NT2/D1 (cell line): ENCODE measurements around the gene SASS6.

Source experiments
- DNase-seq: peaks from one replicate; pipeline ENCODE4 v3.0.0-alpha.2; 2011; ENCODE audit warnings: low read depth, low spot score
- H3K27me3 ChIP-seq: 2 replicates; pipeline ENCODE4 v1.6.0; 2011; ENCODE audit warnings: mild to moderate bottlenecking; ENCODE audit not compliant: insufficient read length, insufficient read depth
- H3K36me3 ChIP-seq: 2 replicates; pipeline ENCODE4 v1.6.1; 2011; ENCODE audit warnings: mild to moderate bottlenecking, low read length, mixed read lengths; ENCODE audit not compliant: insufficient read depth, insufficient read length
- H3K4me1 ChIP-seq: 2 replicates; pipeline ENCODE4 v1.5.1; 2011; ENCODE audit not compliant: insufficient read depth, insufficient read length
- H3K4me3 ChIP-seq: 2 replicates; pipeline ENCODE4 v1.5.1; 2011; ENCODE audit warnings: low read depth; ENCODE audit not compliant: insufficient read length
- H3K9ac ChIP-seq: 2 replicates; pipeline ENCODE4 v1.6.0; 2011; ENCODE audit warnings: low read depth; ENCODE audit not compliant: insufficient read length
- H3K9me3 ChIP-seq: 2 replicates; pipeline ENCODE4 v1.5.1; 2011; ENCODE audit warnings: mild to moderate bottlenecking, low read length; ENCODE audit not compliant: insufficient read depth
- SUZ12 ChIP-seq: IDR thresholded peaks from 2 replicates; pipeline ENCODE4 v1.6.1; 2011; ENCODE audit not compliant: insufficient read length, insufficient read depth; ENCODE audit errors: extremely low read depth
- YY1 ChIP-seq: IDR thresholded peaks from 2 replicates; pipeline ENCODE4 v1.6.1; 2011; ENCODE audit not compliant: insufficient read length, insufficient read depth
- ZNF274 ChIP-seq: IDR thresholded peaks from 2 replicates; pipeline ENCODE4 v1.6.1; 2011; ENCODE audit warnings: mild to moderate bottlenecking, low read depth, low read length

The SASS6 gene

DNA sequence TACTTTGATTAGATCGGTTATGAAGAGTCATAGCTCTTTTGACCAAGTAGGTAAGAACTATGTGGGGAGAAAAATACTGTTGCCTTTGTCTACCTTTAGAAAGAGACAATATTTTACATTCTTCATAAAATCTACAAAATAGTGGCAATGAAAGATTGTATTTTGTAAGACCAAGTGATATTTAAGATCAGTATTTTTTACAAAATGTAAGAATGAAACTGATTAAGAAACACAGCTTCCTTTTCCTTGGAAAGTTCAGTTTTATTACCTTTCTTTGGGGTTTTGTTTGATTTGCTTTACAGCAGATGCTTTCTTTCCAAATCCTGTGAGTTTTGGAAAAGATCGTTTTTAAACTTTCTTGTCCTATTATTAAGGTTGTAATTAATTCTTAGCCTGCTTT, 93.1 kb downstream of the SASS6 start:
- H3K4me1 ChIP-seq, result no peaks in the 10 kb centered on the region
- H3K4me3 ChIP-seq, result no peak overlapping the region
- H3K9ac ChIP-seq, result peak overlapping the region; percentile 47
- peaks cover 15% of the 10 kb centered on the region for H3K36me3 ChIP-seq
- H3K27me3 ChIP-seq, result no peaks in the 10 kb centered on the region
- TF ChIP-seq ZNF274 (no peak), SUZ12 (no peak), YY1 (no peak)
- DNase-seq, result no peak
- peaks cover 8% of the 10 kb centered on the region for H3K9me3 ChIP-seq

DNA sequence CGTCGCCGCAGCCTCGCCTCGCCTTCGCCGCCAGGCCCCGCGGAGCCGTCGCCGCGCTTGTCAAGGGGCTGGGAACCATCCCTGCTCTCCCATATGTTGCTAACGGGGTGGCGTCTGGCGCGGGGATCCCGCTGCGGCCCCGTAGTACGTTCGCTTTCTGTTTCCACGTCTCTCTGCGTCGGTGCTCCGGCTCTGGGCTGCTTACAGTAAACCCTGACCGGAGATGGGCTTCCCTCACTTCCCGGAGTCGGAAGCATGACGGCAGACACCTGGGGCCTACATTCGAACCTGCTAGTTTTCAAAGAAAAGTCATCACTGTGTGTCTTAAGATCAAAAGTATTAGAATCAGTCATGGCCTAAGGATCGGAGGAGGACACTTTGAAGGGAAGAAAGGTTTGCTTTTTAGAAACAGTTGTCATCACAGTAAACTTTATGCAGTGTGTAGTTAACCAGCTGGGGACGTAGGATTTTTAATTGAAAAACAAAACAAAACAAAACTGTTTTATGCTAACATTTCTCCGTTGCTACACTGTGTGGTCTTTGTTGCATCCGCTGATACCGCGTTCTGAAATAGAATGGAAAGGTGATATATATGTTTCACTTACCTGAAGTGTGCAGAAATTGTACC, 94.0 kb downstream of the SASS6 start:
- no peaks in the 10 kb centered on the region for H3K4me1 ChIP-seq
- H3K36me3 ChIP-seq, result peaks cover 15% of the 10 kb centered on the region
- TF ChIP-seq ZNF274, result no peak
- TF ChIP-seq SUZ12, result no peak
- no peak for TF ChIP-seq YY1
- peak overlapping the region; percentile 87 for H3K4me3 ChIP-seq
- no peak for DNase-seq
- peaks cover 5% of the 10 kb centered on the region for H3K9me3 ChIP-seq
- no peaks in the 10 kb centered on the region for H3K27me3 ChIP-seq
- H3K9ac ChIP-seq, result peak overlapping the region; percentile 97

DNA sequence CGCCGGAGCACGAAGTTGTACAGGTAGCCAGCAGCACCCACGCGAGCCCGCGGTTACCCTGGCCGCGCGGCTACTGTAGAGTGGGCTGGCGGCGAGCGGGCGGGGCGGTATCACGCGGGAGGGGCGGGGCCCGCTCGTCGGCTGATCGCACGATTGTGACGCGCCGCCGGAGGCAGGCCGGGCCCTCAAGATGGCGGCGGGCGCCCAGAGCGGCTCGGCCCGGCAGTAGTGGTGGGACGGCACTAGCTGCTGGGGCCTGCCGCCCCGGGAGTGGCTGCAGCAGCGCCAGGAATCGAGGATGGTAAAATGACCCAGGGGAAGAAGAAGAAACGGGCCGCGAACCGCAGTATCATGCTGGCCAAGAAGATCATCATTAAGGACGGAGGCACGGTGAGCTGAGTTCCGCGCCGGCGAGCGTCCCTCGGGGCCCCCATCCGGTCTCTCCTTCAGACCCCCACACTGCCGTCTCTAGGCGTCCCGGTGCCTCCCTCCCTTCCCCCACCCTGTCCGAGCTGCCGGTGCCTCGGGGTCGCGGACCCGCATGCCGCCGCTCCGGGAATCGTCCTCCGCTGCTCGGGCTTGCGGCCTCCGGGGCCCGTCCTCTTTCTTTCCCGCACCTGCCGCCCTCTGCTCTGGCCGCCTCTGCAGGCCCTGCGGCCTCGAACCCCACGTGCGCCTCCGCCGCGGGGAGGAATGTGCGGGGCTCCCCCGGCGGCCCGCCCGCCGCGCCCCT, 94.6 kb downstream of the SASS6 start:
- no peaks in the 10 kb centered on the region for H3K27me3 ChIP-seq
- peaks cover 10% of the 10 kb centered on the region for H3K36me3 ChIP-seq
- no peak for TF ChIP-seq SUZ12
- TF ChIP-seq ZNF274, result no peak
- TF ChIP-seq YY1, result peak; percentile 84
- H3K9me3 ChIP-seq, result no peaks in the 10 kb centered on the region
- H3K4me3 ChIP-seq, result peak overlapping the region; percentile 87
- no peaks in the 10 kb centered on the region for H3K4me1 ChIP-seq
- peak overlapping the region; percentile 97 for H3K9ac ChIP-seq
- DNase-seq, result peak; percentile 71

DNA sequence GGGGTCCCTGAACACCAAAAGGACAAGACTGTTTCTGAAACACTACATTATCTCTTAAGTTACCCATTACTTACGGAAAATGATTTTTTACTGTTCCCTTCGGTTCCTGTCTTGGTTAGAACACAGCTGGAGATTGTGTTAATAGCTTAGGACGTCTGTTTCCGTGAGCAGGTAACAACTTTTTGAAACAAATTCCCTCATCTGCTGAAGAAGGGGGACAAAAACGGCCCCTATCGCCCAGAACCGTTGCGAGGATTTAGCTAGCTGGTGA, 95.1 kb downstream of the SASS6 start:
- H3K4me1 ChIP-seq, result no peaks in the 10 kb centered on the region
- no peak for DNase-seq
- H3K27me3 ChIP-seq, result no peaks in the 10 kb centered on the region

DNA sequence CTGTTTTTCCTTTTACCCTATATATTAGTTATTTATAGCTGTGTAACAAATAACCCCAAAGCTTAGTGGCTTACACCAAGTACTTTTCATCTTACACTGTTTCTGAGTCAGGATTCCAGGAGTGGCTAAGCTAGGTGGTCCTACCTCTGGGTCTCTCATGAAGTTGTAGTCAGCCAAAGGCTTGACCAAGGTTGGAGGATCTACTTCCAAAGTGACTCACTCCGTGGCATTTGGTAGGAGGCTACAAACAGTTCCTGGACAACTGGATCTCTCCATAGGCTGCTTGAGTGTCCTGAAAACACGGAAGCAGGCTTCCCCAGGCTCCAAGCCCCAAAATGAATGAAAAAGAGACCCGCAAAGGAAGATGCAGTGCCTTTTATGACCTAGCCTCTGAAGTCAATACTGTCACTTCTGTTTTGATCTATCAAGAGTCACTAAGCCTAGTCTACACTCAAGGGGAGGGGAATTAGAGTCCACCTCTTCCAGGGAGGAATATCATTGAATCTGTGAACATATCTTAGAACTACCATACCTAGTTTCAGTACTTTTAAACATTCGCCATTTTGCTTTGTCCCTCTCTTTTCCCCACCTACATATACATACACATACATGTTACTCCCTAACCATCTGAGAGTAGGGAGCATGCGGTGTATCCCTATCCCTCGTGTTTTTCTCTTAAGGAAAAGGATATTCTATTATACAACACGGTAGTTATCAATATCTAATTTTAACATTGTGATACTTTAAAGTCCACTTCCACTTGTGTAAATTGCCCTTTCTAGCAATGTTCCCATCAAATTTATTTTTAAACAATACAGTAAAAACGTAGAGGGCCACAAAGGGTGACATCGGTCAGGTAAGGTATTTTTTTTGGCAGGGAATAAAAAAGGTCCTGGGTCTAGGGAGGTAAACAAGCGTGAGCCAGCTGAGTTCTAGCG, 95.7 kb downstream of the SASS6 start:
- Histone ChIP-seq H3K4me1 (no peaks in the 10 kb centered on the region), H3K4me3 (peak overlapping the region; percentile 87), H3K9ac (peak overlapping the region; percentile 97), H3K9me3 (no peaks in the 10 kb centered on the region), H3K36me3 (peaks cover 5% of the 10 kb centered on the region), H3K27me3 (no peaks in the 10 kb centered on the region)
- TF ChIP-seq ZNF274 (no peak), SUZ12 (no peak)
- DNase-seq, result no peak

More for the DNA sequence above, 95.1 kb downstream of the SASS6 start:
- TF ChIP-seq ZNF274 (no peak), SUZ12 (no peak), YY1 (no peak)
- Histone ChIP-seq H3K9me3 (no peaks in the 10 kb centered on the region), H3K4me3 (peak overlapping the region; percentile 87), H3K36me3 (peaks cover 5% of the 10 kb centered on the region), H3K9ac (peak overlapping the region; percentile 97)

DNA sequence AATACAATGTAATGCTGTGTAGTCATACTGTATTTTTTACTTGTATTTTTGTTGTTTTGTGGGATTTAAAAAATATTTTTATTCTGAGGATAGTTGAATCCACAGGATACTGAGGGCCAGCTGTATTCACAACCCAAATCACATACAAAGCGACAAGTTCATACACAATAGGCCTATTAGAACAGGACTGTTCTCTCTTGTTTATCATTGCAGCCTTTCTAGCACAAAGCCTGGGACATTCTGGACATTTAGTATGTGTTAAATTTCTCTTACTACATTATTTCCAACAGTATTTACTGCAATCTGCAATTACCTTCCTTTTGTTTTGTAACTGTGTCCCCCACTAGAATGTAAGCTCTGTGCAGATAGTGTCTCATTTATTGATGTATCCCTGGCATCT, 97.5 kb downstream of the SASS6 start:
- Histone ChIP-seq H3K4me1 (no peaks in the 10 kb centered on the region), H3K36me3 (peaks cover 5% of the 10 kb centered on the region), H3K9me3 (no peaks in the 10 kb centered on the region), H3K9ac (no peak overlapping the region), H3K4me3 (no peak overlapping the region), H3K27me3 (no peaks in the 10 kb centered on the region)
- TF ChIP-seq YY1, result no peak
- TF ChIP-seq ZNF274, result no peak
- no peak for TF ChIP-seq SUZ12
- no peak for DNase-seq

DNA sequence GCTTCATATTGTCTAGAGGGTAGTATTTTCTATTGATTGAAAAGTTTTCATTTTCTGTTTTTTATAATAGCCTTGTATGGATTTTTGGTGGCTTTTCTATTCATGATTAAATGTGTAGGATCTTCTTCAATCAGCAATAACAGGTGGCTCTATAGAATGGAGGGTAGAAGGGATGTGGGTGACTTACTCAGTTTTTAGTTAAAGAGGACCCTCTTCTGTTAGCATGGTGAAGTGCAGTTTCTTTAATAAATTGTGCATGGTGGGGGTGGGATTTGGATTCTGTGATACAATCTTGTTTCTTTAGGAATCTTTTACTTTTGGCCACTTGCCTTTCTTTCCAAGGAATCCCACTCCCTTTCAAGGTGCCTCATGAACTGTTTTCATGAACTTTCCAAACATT, 98.3 kb downstream of the SASS6 start:
- peaks cover 5% of the 10 kb centered on the region for H3K36me3 ChIP-seq
- no peaks in the 10 kb centered on the region for H3K9me3 ChIP-seq
- no peaks in the 10 kb centered on the region for H3K4me1 ChIP-seq
- H3K4me3 ChIP-seq, result no peak overlapping the region
- no peaks in the 10 kb centered on the region for H3K27me3 ChIP-seq
- no peak overlapping the region for H3K9ac ChIP-seq
- DNase-seq, result no peak
- TF ChIP-seq ZNF274 (no peak), YY1 (no peak), SUZ12 (no peak)
